Stimulated activated CD8-positive, alpha-beta memory T cell treated with anti-CD3 and anti-CD28 coated beads, Interleukin-7, amount 100 ng/mL, for 24 hours (primary cell): ENCODE measurements around the gene JARID2.

ENCODE experiments used
- DNase-seq: peaks from one replicate; pipeline ENCODE4 v3.0.0-alpha.2; 2020; ENCODE audit warnings: low read depth

Gene JARID2

GRCh38 chr6:15335916-15336315, 90.0 kb downstream of the JARID2 start:
- DNase-seq, result no peak

- no peak for DNase-seq
These were observed 91.2 kb downstream of the JARID2 start for GRCh38 chr6:15336900-15337560.

- DNase-seq, result no peak
These were observed 91.7 kb downstream of the JARID2 start for GRCh38 chr6:15337582-15337981.

- no peak for DNase-seq
These were observed 92.6 kb downstream of the JARID2 start for GRCh38 chr6:15338476-15338875.

GRCh38 chr6:15339081-15339480, 93.2 kb downstream of the JARID2 start:
- DNase-seq, result no peak

- no peak for DNase-seq
These were observed 94.3 kb downstream of the JARID2 start for GRCh38 chr6:15340105-15340601.

- no peak for DNase-seq
These were observed 94.9 kb downstream of the JARID2 start for GRCh38 chr6:15340775-15341174.

- DNase-seq, result no peak
These were observed 95.6 kb downstream of the JARID2 start for GRCh38 chr6:15341311-15342001.

GRCh38 chr6:15342114-15342513, 96.2 kb downstream of the JARID2 start:
- DNase-seq, result no peak

- DNase-seq, result no peak
These were observed 97.8 kb downstream of the JARID2 start for GRCh38 chr6:15343490-15344191.

- no peak for DNase-seq
These were observed 98.3 kb downstream of the JARID2 start for GRCh38 chr6:15344192-15344519.

GRCh38 chr6:15344831-15345230, 99.0 kb downstream of the JARID2 start:
- DNase-seq, result no peak

- DNase-seq, result no peak
These were observed 100.4 kb downstream of the JARID2 start for GRCh38 chr6:15346315-15346714.

- DNase-seq, result no peak
These were observed 102.7 kb downstream of the JARID2 start for GRCh38 chr6:15348528-15348927.

GRCh38 chr6:15349379-15349778, 103.5 kb downstream of the JARID2 start:
- DNase-seq, result no peak

- no peak for DNase-seq
These were observed 104.7 kb downstream of the JARID2 start for GRCh38 chr6:15350386-15351083.

GRCh38 chr6:15351631-15352030, 105.8 kb downstream of the JARID2 start:
- no peak for DNase-seq

GRCh38 chr6:15352220-15352619, 106.4 kb downstream of the JARID2 start:
- no peak for DNase-seq

- DNase-seq, result no peak
These were observed 107.0 kb downstream of the JARID2 start for GRCh38 chr6:15352845-15353244.

- no peak for DNase-seq
These were observed 109.8 kb downstream of the JARID2 start for GRCh38 chr6:15355683-15356099.

- no peak for DNase-seq
These were observed 110.3 kb downstream of the JARID2 start for GRCh38 chr6:15356179-15356578.

- no peak for DNase-seq
These were observed 111.1 kb downstream of the JARID2 start for GRCh38 chr6:15356937-15357336.

GRCh38 chr6:15357782-15358181, 111.9 kb downstream of the JARID2 start:
- DNase-seq, result no peak
